ENCODE measurements around the gene SETD4.

SETD4 gene

GRCh38 chr21:36052860-36053714 lies 7.2 kb downstream of the SETD4 start:
- TF ChIP-seq CTCF (IDR thresholded peaks at IDR 0.05; ENCODE audit: borderline replicate concordance, control extremely low read depth, extremely low read depth, insufficient read depth, missing control alignments) = no peak
- DNase-seq (ENCODE audit: low spot score) = no peak
- in situ Hi-C loops (cut with MboI; ENCODE audit: low sequenced_read_pairs, unreplicated experiment) = no loop called here

GRCh38 chr21:36048357-36048756 lies 12.0 kb downstream of the SETD4 start:
- TF ChIP-seq CTCF (IDR thresholded peaks at IDR 0.05; ENCODE audit: borderline replicate concordance, control extremely low read depth, extremely low read depth, insufficient read depth, missing control alignments) = no peak
- no peak for DNase-seq (ENCODE audit: low spot score)
- in situ Hi-C loops (cut with MboI; ENCODE audit: low sequenced_read_pairs, unreplicated experiment) = no loop called here

GRCh38 chr21:36047139-36047538 lies 13.2 kb downstream of the SETD4 start:
- no peak for DNase-seq (ENCODE audit: low spot score)
- in situ Hi-C loops (cut with MboI; ENCODE audit: low sequenced_read_pairs, unreplicated experiment) = no loop called here
- no peak for TF ChIP-seq CTCF (IDR thresholded peaks at IDR 0.05; ENCODE audit: borderline replicate concordance, control extremely low read depth, extremely low read depth, insufficient read depth, missing control alignments)

- TF ChIP-seq CTCF (IDR thresholded peaks at IDR 0.05; ENCODE audit: borderline replicate concordance, control extremely low read depth, extremely low read depth, insufficient read depth, missing control alignments) = no peak
- in situ Hi-C loops (cut with MboI; ENCODE audit: low sequenced_read_pairs, unreplicated experiment) = no loop called here
- DNase-seq (ENCODE audit: low spot score) = no peak
Observed at GRCh38 chr21:36045993-36046392, 14.3 kb downstream of the SETD4 start.

GRCh38 chr21:36044056-36044455 lies 16.3 kb downstream of the SETD4 start:
- in situ Hi-C loops (cut with MboI; ENCODE audit: low sequenced_read_pairs, unreplicated experiment) = no loop called here
- no peak for DNase-seq (ENCODE audit: low spot score)
- TF ChIP-seq CTCF (IDR thresholded peaks at IDR 0.05; ENCODE audit: borderline replicate concordance, control extremely low read depth, extremely low read depth, insufficient read depth, missing control alignments) = no peak

- in situ Hi-C loops (cut with MboI; ENCODE audit: low sequenced_read_pairs, unreplicated experiment) = no loop called here
- no peak for TF ChIP-seq CTCF (IDR thresholded peaks at IDR 0.05; ENCODE audit: borderline replicate concordance, control extremely low read depth, extremely low read depth, insufficient read depth, missing control alignments)
- DNase-seq (ENCODE audit: low spot score) = no peak
Observed at GRCh38 chr21:36041910-36042309, 18.4 kb downstream of the SETD4 start.
